ENCODE results near the gene NUDT14. TPM values are rescaled to one million over a fixed set of nuclear protein-coding genes. Genes with fewer than 3 reads are reported as not detected.

NUDT14 gene
- total RNA-seq, 1 experiment from 2014 or later = 75.3 TPM

DNA sequence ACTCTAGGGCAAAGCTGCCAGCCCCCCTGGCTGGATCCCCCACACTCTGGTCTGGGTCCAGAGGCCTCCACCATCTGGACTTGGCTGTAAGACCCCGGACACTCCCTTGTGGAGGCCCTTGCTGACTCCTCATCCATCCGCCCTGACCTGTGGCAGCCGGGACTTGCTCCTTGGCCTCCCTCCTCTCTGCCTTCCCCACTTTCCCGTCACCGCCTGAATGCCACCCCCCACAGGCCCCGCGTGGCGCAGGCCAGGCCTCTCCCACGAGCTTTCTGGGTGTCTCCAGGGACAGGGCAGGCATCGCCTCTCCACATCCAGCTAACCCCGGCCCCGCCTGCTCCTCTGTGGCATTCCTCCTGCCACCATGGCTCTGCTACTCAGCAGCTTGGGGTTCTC is 26.6 kb downstream of the NUDT14 start:
- no peak for DNase-seq (ENCODE audit: low read depth, low spot score)
- H3K36me3 ChIP-seq (ENCODE audit: control insufficient read depth, insufficient read depth, low read length) = no peaks in the 10 kb centered on the region
- 0 out of 2 replicates have a peak, but pooled peaks have one; percentile 34 for ATAC-seq
- H3K27me3 ChIP-seq (ENCODE audit: control insufficient read depth, insufficient read depth, low read length) = no peaks in the 10 kb centered on the region
- in situ Hi-C loops (cut with HindIII; ENCODE audit: low pct_unique_long_range_greater_than_20kb, low sequenced_read_pairs) = no loop called here
- no peaks in the 10 kb centered on the region for H3K4me1 ChIP-seq (ENCODE audit: control insufficient read depth, insufficient read depth, low read length)
- H3K27ac ChIP-seq (ENCODE audit: low read length) = no peak overlapping the region
- no TSS peak for BruUV-seq (replicated peaks)
- H3K9me3 ChIP-seq (ENCODE audit: control insufficient read depth, insufficient read depth, low read depth, low read length) = no peaks in the 10 kb centered on the region
- TF ChIP-seq TCF7L2 (IDR thresholded peaks at IDR 0.05; ENCODE audit: low read depth, low read length) (no peak), SIN3A (IDR thresholded peaks at IDR 0.05; ENCODE audit: borderline replicate concordance, insufficient read depth, low read depth, low read length) (no peak), POLR2AphosphoS5 (IDR thresholded peaks at IDR 0.05; ENCODE audit: low read depth, low read length) (no peak)
- TF ChIP-seq, protein P1, sequence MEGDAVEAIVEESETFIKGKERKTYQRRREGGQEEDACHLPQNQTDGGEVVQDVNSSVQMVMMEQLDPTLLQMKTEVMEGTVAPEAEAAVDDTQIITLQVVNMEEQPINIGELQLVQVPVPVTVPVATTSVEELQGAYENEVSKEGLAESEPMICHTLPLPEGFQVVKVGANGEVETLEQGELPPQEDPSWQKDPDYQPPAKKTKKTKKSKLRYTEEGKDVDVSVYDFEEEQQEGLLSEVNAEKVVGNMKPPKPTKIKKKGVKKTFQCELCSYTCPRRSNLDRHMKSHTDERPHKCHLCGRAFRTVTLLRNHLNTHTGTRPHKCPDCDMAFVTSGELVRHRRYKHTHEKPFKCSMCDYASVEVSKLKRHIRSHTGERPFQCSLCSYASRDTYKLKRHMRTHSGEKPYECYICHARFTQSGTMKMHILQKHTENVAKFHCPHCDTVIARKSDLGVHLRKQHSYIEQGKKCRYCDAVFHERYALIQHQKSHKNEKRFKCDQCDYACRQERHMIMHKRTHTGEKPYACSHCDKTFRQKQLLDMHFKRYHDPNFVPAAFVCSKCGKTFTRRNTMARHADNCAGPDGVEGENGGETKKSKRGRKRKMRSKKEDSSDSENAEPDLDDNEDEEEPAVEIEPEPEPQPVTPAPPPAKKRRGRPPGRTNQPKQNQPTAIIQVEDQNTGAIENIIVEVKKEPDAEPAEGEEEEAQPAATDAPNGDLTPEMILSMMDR (IDR thresholded peaks at IDR 0.05) = no peak
- TF ChIP-seq, protein P2, sequence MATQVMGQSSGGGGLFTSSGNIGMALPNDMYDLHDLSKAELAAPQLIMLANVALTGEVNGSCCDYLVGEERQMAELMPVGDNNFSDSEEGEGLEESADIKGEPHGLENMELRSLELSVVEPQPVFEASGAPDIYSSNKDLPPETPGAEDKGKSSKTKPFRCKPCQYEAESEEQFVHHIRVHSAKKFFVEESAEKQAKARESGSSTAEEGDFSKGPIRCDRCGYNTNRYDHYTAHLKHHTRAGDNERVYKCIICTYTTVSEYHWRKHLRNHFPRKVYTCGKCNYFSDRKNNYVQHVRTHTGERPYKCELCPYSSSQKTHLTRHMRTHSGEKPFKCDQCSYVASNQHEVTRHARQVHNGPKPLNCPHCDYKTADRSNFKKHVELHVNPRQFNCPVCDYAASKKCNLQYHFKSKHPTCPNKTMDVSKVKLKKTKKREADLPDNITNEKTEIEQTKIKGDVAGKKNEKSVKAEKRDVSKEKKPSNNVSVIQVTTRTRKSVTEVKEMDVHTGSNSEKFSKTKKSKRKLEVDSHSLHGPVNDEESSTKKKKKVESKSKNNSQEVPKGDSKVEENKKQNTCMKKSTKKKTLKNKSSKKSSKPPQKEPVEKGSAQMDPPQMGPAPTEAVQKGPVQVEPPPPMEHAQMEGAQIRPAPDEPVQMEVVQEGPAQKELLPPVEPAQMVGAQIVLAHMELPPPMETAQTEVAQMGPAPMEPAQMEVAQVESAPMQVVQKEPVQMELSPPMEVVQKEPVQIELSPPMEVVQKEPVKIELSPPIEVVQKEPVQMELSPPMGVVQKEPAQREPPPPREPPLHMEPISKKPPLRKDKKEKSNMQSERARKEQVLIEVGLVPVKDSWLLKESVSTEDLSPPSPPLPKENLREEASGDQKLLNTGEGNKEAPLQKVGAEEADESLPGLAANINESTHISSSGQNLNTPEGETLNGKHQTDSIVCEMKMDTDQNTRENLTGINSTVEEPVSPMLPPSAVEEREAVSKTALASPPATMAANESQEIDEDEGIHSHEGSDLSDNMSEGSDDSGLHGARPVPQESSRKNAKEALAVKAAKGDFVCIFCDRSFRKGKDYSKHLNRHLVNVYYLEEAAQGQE (IDR thresholded peaks at IDR 0.05; ENCODE audit: insufficient read depth in 1 of 2, low read depth in 2 of 2, low read length in 1 of 2) = no peak
- no peak overlapping the region for H3K4me3 ChIP-seq (ENCODE audit: low read depth in 2 of 2, low read length in 2 of 2)
- ChIA-PET CTCF (interaction anchor here (1.1 kb wide), 1 partner anchor 64 kb away, joined by 5 read pairs; no protein-coding TSS in a partner anchor), POLR2A (no interaction called here)
- intact Hi-C loops (cut with micrococcal nuclease; ENCODE audit: unreplicated experiment) = no loop called here

DNA sequence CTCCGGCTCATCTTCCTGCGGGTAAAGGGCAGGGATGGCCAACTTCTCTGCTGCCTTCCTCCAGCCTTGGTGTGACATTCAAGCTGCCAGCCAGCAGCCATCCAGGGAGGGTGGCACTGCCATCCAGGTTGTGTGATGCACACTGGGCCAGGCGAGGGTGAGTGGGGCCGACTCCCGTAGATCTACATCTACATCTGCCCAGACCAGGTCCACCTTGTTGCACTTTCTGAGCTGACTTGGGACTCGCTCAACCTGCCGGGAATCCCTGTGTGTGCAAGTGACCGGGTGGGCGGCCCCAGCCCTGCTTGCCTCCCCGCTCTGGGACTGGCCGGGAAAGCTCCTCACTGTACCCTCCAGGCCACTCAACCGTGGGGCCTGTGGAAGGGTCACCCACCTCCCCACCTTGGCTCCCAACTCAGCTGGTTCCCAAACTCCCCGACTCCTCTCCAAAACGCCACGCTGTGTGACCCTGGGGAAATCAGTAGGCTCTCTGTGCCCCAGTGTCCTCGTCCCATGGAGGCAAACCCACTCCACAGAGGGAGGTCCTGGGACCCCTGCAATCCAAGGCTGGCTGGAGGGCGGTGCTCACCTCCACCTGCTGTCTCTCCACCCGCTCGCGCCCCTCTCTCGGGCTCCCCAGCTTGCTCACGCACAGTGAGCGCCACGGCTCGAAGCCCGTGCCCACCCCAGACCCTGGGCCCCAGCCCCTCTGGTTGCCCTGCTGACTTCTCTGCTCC is 27.2 kb downstream of the NUDT14 start:
- H3K27ac ChIP-seq (ENCODE audit: low read length) = no peak overlapping the region
- BruUV-seq (replicated peaks) = no TSS peak
- H3K36me3 ChIP-seq (ENCODE audit: control insufficient read depth, insufficient read depth, low read length) = no peaks in the 10 kb centered on the region
- ATAC-seq (no peak), DNase-seq (ENCODE audit: low read depth, low spot score) (no peak)
- in situ Hi-C loops (cut with HindIII; ENCODE audit: low pct_unique_long_range_greater_than_20kb, low sequenced_read_pairs) (no loop called here), intact Hi-C loops (cut with micrococcal nuclease; ENCODE audit: unreplicated experiment) (no loop called here)
- no peak overlapping the region for H3K4me3 ChIP-seq (ENCODE audit: low read depth in 2 of 2, low read length in 2 of 2)
- H3K27me3 ChIP-seq (ENCODE audit: control insufficient read depth, insufficient read depth, low read length) = no peaks in the 10 kb centered on the region
- CTCF ChIA-PET = interaction anchor here (1.1 kb wide), 1 partner anchor 63 kb away, joined by 5 read pairs; no protein-coding TSS in a partner anchor
- H3K9me3 ChIP-seq (ENCODE audit: control insufficient read depth, insufficient read depth, low read depth, low read length) = no peaks in the 10 kb centered on the region
- POLR2A ChIA-PET = no interaction called here
- TF ChIP-seq, protein P1 (IDR thresholded peaks at IDR 0.05) = no peak
- TF ChIP-seq SIN3A (IDR thresholded peaks at IDR 0.05; ENCODE audit: borderline replicate concordance, insufficient read depth, low read depth, low read length) (no peak), TCF7L2 (IDR thresholded peaks at IDR 0.05; ENCODE audit: low read depth, low read length) (no peak), POLR2AphosphoS5 (IDR thresholded peaks at IDR 0.05; ENCODE audit: low read depth, low read length) (no peak)
- TF ChIP-seq, protein P2 (IDR thresholded peaks at IDR 0.05; ENCODE audit: insufficient read depth in 1 of 2, low read depth in 2 of 2, low read length in 1 of 2) = no peak
- H3K4me1 ChIP-seq (ENCODE audit: control insufficient read depth, insufficient read depth, low read length) = no peaks in the 10 kb centered on the region
